Posterior cingulate gyrus (tissue), 11 donors: ENCODE data around the gene FLT1.
A peak's percentile ranks its signal among the peaks of the same experiment; 100 is the strongest.

ENCODE experiments used
- DNase-seq, 10 donors: peaks; one replicate each; pipeline versions ENCODE4 v3.0.0 to v3.0.0-alpha.2; 2020 to 2021; ENCODE audit warnings: mixed read lengths in 3 of 10
- intact Hi-C: fragments of 100-400 bp; cut with DNase I; formaldehyde crosslinking; loops from one replicate; pipeline ENCODE4 v1.15.1; 2023

The FLT1 gene

GRCh38 chr13:28329395-28330158, 165.4 kb downstream of the FLT1 start:
- DNase-seq = peak in 1 of 10 donors; percentile 75
- intact Hi-C loops = loop anchor here (10.0 kb wide), 1 partner anchor 465 kb away; no protein-coding TSS in a partner anchor

- intact Hi-C loops = loop anchor here (10.0 kb wide), 1 partner anchor 467 kb away; no protein-coding TSS in a partner anchor
- DNase-seq = peak in 1 of 10 donors; percentile 82
These were observed 166.7 kb downstream of the FLT1 start for GRCh38 chr13:28328271-28328607.

- no peak for DNase-seq
- intact Hi-C loops = loop anchor here (10.0 kb wide), 1 partner anchor 467 kb away; no protein-coding TSS in a partner anchor
These were observed 167.3 kb downstream of the FLT1 start for GRCh38 chr13:28327373-28328270.

- no peak for DNase-seq
- intact Hi-C loops = loop anchor here (10.0 kb wide), 1 partner anchor 469 kb away; no protein-coding TSS in a partner anchor
These were observed 168.9 kb downstream of the FLT1 start for GRCh38 chr13:28326056-28326455.

GRCh38 chr13:28325022-28325421, 169.9 kb downstream of the FLT1 start:
- intact Hi-C loops = loop anchor here (2.0 to 10.0 kb wide), 2 partner anchors 312 to 470 kb away; no protein-coding TSS in a partner anchor
- no peak for DNase-seq

- DNase-seq = peak in 5 of 10 donors; percentile 21 to 86 (median 46)
These were observed 170.6 kb downstream of the FLT1 start for GRCh38 chr13:28324181-28324789.

GRCh38 chr13:28322256-28322905, 172.5 kb downstream of the FLT1 start:
- intact Hi-C loops = loop anchor here (10.0 kb wide), 1 partner anchor 472 kb away; no protein-coding TSS in a partner anchor
- no peak for DNase-seq

More at GRCh38 chr13:28324181-28324789, 170.6 kb downstream of the FLT1 start:
- intact Hi-C loops = loop anchor here (2.0 to 10.0 kb wide), 2 partner anchors 313 to 471 kb away; no protein-coding TSS in a partner anchor

- no peak for DNase-seq
- intact Hi-C loops = loop anchor here (10.0 kb wide), 1 partner anchor 473 kb away; no protein-coding TSS in a partner anchor
These were observed 173.2 kb downstream of the FLT1 start for GRCh38 chr13:28321756-28322155.

GRCh38 chr13:28320884-28321574, 173.9 kb downstream of the FLT1 start:
- intact Hi-C loops = loop anchor here (10.0 kb wide), 1 partner anchor 474 kb away; no protein-coding TSS in a partner anchor
- DNase-seq = no peak

GRCh38 chr13:28320209-28320608, 174.7 kb downstream of the FLT1 start:
- no peak for DNase-seq
- intact Hi-C loops = loop anchor here (10.0 kb wide), 1 partner anchor 475 kb away; no protein-coding TSS in a partner anchor

- DNase-seq = no peak
- intact Hi-C loops = no loop called here
These were observed 175.4 kb downstream of the FLT1 start for GRCh38 chr13:28319528-28319927.

- intact Hi-C loops = no loop called here
- no peak for DNase-seq
These were observed 176.4 kb downstream of the FLT1 start for GRCh38 chr13:28318496-28318895.

- intact Hi-C loops = no loop called here
These were observed 178.1 kb downstream of the FLT1 start for GRCh38 chr13:28316836-28317235.

GRCh38 chr13:28316129-28316528, 178.8 kb downstream of the FLT1 start:
- no peak for DNase-seq
- intact Hi-C loops = no loop called here

More at GRCh38 chr13:28316836-28317235, 178.1 kb downstream of the FLT1 start:
- no peak for DNase-seq

- no peak for DNase-seq
- intact Hi-C loops = no loop called here
These were observed 180.0 kb downstream of the FLT1 start for GRCh38 chr13:28314879-28315278.

- intact Hi-C loops = no loop called here
- no peak for DNase-seq
These were observed 181.3 kb downstream of the FLT1 start for GRCh38 chr13:28313579-28313978.

- intact Hi-C loops = no loop called here
- no peak for DNase-seq
These were observed 188.6 kb downstream of the FLT1 start for GRCh38 chr13:28306325-28306724.

- intact Hi-C loops = no loop called here
- DNase-seq = no peak
These were observed 193.1 kb downstream of the FLT1 start for GRCh38 chr13:28301839-28302238.

GRCh38 chr13:28299916-28300315, 195.0 kb downstream of the FLT1 start:
- DNase-seq = no peak
- intact Hi-C loops = no loop called here
